ENCODE results near the gene MYO1C. TPM values are rescaled to one million over a fixed set of nuclear protein-coding genes. Genes with fewer than 3 reads are reported as not detected.
"Not testable (repeated sequence)": the region's sequence is repeated elsewhere in the genome, so short reads cannot be mapped to it uniquely, and the experiment has no call there.

The MYO1C gene
- total RNA-seq, 1 donor from 2014 or later = 37.9 TPM

GRCh38 chr17:1509290-1509881 is 16.9 kb upstream of the MYO1C start:
- intact Hi-C loops (cut with micrococcal nuclease) = no loop called here

- intact Hi-C loops (cut with micrococcal nuclease) = not testable (repeated sequence)
Observed at GRCh38 chr17:1508709-1509108, 16.2 kb upstream of the MYO1C start.

- intact Hi-C loops (cut with micrococcal nuclease) = no loop called here
Observed at GRCh38 chr17:1506649-1507267, 14.3 kb upstream of the MYO1C start.

- intact Hi-C loops (cut with micrococcal nuclease) = no loop called here
Observed at GRCh38 chr17:1505586-1505985, 13.1 kb upstream of the MYO1C start.

- intact Hi-C loops (cut with micrococcal nuclease) = no loop called here
Observed at GRCh38 chr17:1504866-1505265, 12.4 kb upstream of the MYO1C start.

GRCh38 chr17:1503699-1504098 is 11.2 kb upstream of the MYO1C start:
- intact Hi-C loops (cut with micrococcal nuclease) = no loop called here

- intact Hi-C loops (cut with micrococcal nuclease) = no loop called here
Observed at GRCh38 chr17:1498869-1499268, 6.4 kb upstream of the MYO1C start.

- intact Hi-C loops (cut with micrococcal nuclease) = no loop called here
Observed at GRCh38 chr17:1498233-1498632, 5.7 kb upstream of the MYO1C start.

GRCh38 chr17:1497831-1498230 is 5.3 kb upstream of the MYO1C start:
- intact Hi-C loops (cut with micrococcal nuclease) = no loop called here

GRCh38 chr17:1496869-1497268 is 4.4 kb upstream of the MYO1C start:
- intact Hi-C loops (cut with micrococcal nuclease) = no loop called here

- intact Hi-C loops (cut with micrococcal nuclease) = no loop called here
Observed at GRCh38 chr17:1495265-1495989, 2.9 kb upstream of the MYO1C start.

GRCh38 chr17:1494736-1495253 is 2.3 kb upstream of the MYO1C start:
- intact Hi-C loops (cut with micrococcal nuclease) = no loop called here

- intact Hi-C loops (cut with micrococcal nuclease) = no loop called here
Observed at GRCh38 chr17:1494203-1494602, 1.7 kb upstream of the MYO1C start.

- intact Hi-C loops (cut with micrococcal nuclease) = no loop called here
Observed at GRCh38 chr17:1493291-1493980, 950 bp upstream of the MYO1C start.

- intact Hi-C loops (cut with micrococcal nuclease) = loop anchor here (1.0 kb wide), 1 partner anchor 25 kb away; the partner anchor contains the start of gene INPP5K
Observed at GRCh38 chr17:1491443-1492248, 840 bp downstream of the MYO1C start.

- intact Hi-C loops (cut with micrococcal nuclease) = loop anchor here (1.0 kb wide), 1 partner anchor 25 kb away; the partner anchor contains the start of gene INPP5K
Observed at GRCh38 chr17:1490643-1491442, 1.6 kb downstream of the MYO1C start.

- intact Hi-C loops (cut with micrococcal nuclease) = loop anchor here (1.0 to 10.0 kb wide), 2 partner anchors 33 to 76 kb away; partner anchors contain the start of genes CRK and PITPNA
Observed at GRCh38 chr17:1488826-1489270, 3.6 kb downstream of the MYO1C start.

GRCh38 chr17:1487939-1488825 is 4.3 kb downstream of the MYO1C start:
- intact Hi-C loops (cut with micrococcal nuclease) = loop anchor here (1.0 to 10.0 kb wide), 2 partner anchors 32 to 77 kb away; partner anchors contain the start of genes CRK and PITPNA

Data from T-helper 2 cell treated with Interferon-gamma antibody and Interleukin-4, amounts not matched to agents 100 ng/mL and 5 ng/mL, for 36 hours (primary cell).